CD4-positive, alpha-beta T cell (primary cell): ENCODE results near the gene RAB35. TPM values are rescaled to one million over a fixed set of nuclear protein-coding genes. Genes with fewer than 3 reads are reported as not detected.

Experiments
- ATAC-seq: fragments of 200-7000 bp; cut with Tn5 transposase; one replicate; pipeline ENCODE4 v1.10.0; 2022; ENCODE audit warnings: mild to moderate bottlenecking; ENCODE audit not compliant: poor library complexity
- CTCF ChIA-PET: fragments of 350-600 bp; sonication (Branson Sonifier 250); formaldehyde crosslinking; loops from one replicate; lab custom pipeline; 2021; ENCODE audit warnings: antibody characterized with exemption, inconsistent platforms; lab: Charles Lee
- POLR2A ChIA-PET: fragments of 350-600 bp; sonication (Branson Sonifier 250); formaldehyde crosslinking; loops from one replicate; lab custom pipeline; 2021; ENCODE audit warnings: antibody characterized with exemption, inconsistent platforms; lab: Charles Lee
- DNase-seq, 14 experiments: peaks; one replicate each; pipeline ENCODE4 v3.0.0-alpha.2; 2013 to 2020; ENCODE audit warnings: mixed read lengths in 2 of 14
- H3K27ac ChIP-seq, 2 donors: one replicate each; pipeline versions ENCODE4 v1.5.1 to v1.7.0; 2013; ENCODE audit warnings: low read length in 2 of 2, low read depth in 1 of 2, mild to moderate bottlenecking in 1 of 2
- H3K27me3 ChIP-seq, 2 experiments: 1 replicate in 1 of 2; 2 replicates in 1 of 2; pipeline versions ENCODE4 v1.6.1 to v1.7.0; 2013; ENCODE audit warnings: low read length in 2 of 2, control low read depth in 1 of 2, mild to moderate bottlenecking in 1 of 2, moderate library complexity in 1 of 2; ENCODE audit not compliant: insufficient read depth in 2 of 2, control insufficient read depth in 1 of 2
- H3K36me3 ChIP-seq: one replicate; pipeline ENCODE4 v1.6.1; 2013; ENCODE audit warnings: low read length, control low read depth; ENCODE audit not compliant: insufficient read depth
- H3K4me1 ChIP-seq: one replicate; pipeline ENCODE4 v1.6.1; 2013; ENCODE audit warnings: low read length, control low read depth; ENCODE audit not compliant: insufficient read depth
- H3K4me3 ChIP-seq: one replicate; pipeline ENCODE4 v1.5.1; 2013; ENCODE audit warnings: mild to moderate bottlenecking, low read length, moderate library complexity
- H3K9me3 ChIP-seq, 2 experiments: 1 replicate in 1 of 2; 2 replicates in 1 of 2; pipeline versions ENCODE4 v1.6.1 to v1.7.0; 2013; ENCODE audit warnings: low read length in 2 of 2, mild to moderate bottlenecking in 2 of 2, control low read depth in 1 of 2, moderate library complexity in 1 of 2; ENCODE audit not compliant: control insufficient read depth in 1 of 2, insufficient read depth in 1 of 2
- H3K27ac Mint-ChIP-seq: one replicate; pipeline ENCODE4 v1.8.0; 2020; ENCODE audit warnings: mixed read lengths
- H3K27me3 Mint-ChIP-seq: one replicate; pipeline ENCODE4 v1.8.0; 2021; ENCODE audit warnings: mixed read lengths
- H3K36me3 Mint-ChIP-seq: one replicate; pipeline ENCODE4 v1.8.0; 2021; ENCODE audit warnings: low read depth, mixed read lengths
- H3K4me1 Mint-ChIP-seq: one replicate; pipeline ENCODE4 v1.8.0; 2021; ENCODE audit warnings: low read depth, mixed read lengths
- H3K4me3 Mint-ChIP-seq: one replicate; pipeline ENCODE4 v1.8.0; 2020; ENCODE audit warnings: mild to moderate bottlenecking, mixed read lengths
- H3K9me3 Mint-ChIP-seq: one replicate; pipeline ENCODE4 v1.8.0; 2020; ENCODE audit warnings: mixed read lengths
- intact Hi-C, 2 experiments: fragments of 100-400 bp; cut with DNase I in 1 of 2; cut with micrococcal nuclease in 1 of 2; formaldehyde crosslinking; loops; one replicate each; pipeline versions ENCODE4 v1.15.1 to v1.9.0; 2023 to 2025; cut with DNase I, micrococcal nuclease
- total RNA-seq, 174 experiments: library from RNA in 2 of 174; stranded (reverse) in 2 of 174; gene quantifications; one replicate each; pipeline ENCODE4 v1.2.3 and lab custom pipeline; 2021 to 2026
- TF ChIP-seq, protein P1 (sequence below): fragments of 200-600 bp; IDR thresholded peaks from one replicate; pipeline ENCODE4 v1.8.0; 2022; ENCODE audit warnings: antibody characterized with exemption, mild to moderate bottlenecking

Gene RAB35
- total RNA-seq, 2 experiments from 2014 or later = 49.7 to 53.8 TPM

GRCh38 chr12:120115692-120116440, 687 bp downstream of the RAB35 start:
- Mint-ChIP-seq H3K36me3 (peaks cover 37% of the 10 kb centered on the region), H3K9me3 (no peaks in the 10 kb centered on the region), H3K4me3 (peak overlapping the region; percentile 99), H3K27ac (peak overlapping the region; percentile 84), H3K27me3 (no peaks in the 10 kb centered on the region), H3K4me1 (peaks cover 75% of the 10 kb centered on the region)
- Histone ChIP-seq H3K27ac (peak overlapping the region in 1 of 2 donors; percentile 56), H3K4me3 (peak overlapping the region; percentile 86), H3K27me3 (no peaks in the 10 kb centered on the region), H3K36me3 (peaks cover 6% of the 10 kb centered on the region), H3K9me3 (no peaks in the 10 kb centered on the region), H3K4me1 (peaks cover 61% of the 10 kb centered on the region)
- ATAC-seq (no peak), DNase-seq (peak in 2 of 14 experiments; percentile 41 to 57)
- TF ChIP-seq, protein P1, sequence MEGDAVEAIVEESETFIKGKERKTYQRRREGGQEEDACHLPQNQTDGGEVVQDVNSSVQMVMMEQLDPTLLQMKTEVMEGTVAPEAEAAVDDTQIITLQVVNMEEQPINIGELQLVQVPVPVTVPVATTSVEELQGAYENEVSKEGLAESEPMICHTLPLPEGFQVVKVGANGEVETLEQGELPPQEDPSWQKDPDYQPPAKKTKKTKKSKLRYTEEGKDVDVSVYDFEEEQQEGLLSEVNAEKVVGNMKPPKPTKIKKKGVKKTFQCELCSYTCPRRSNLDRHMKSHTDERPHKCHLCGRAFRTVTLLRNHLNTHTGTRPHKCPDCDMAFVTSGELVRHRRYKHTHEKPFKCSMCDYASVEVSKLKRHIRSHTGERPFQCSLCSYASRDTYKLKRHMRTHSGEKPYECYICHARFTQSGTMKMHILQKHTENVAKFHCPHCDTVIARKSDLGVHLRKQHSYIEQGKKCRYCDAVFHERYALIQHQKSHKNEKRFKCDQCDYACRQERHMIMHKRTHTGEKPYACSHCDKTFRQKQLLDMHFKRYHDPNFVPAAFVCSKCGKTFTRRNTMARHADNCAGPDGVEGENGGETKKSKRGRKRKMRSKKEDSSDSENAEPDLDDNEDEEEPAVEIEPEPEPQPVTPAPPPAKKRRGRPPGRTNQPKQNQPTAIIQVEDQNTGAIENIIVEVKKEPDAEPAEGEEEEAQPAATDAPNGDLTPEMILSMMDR = no peak
- intact Hi-C loops = loop anchor here (1.0 to 10.0 kb wide), 7 partner anchors 29 to 331 kb away; partner anchors contain the start of genes GATC (in 1 of the 2), GCN1 (in 1 of the 2), PXN (in 1 of the 2) and RPLP0 (in 1 of the 2)
- ChIA-PET POLR2A (interaction anchor here (0.8 to 4.9 kb wide), 6 partner anchors 13 to 176 kb away, joined by 4 to 51 read pairs (median 28); partner anchors contain the start of genes BICDL1, RNU4-1, RNU4-2 and RPLP0), CTCF (interaction anchor here (1.0 to 1.7 kb wide), 4 partner anchors 23 to 186 kb away, joined by 3 to 8 read pairs (median 4); partner anchors contain the start of gene BICDL1)

- TF ChIP-seq, protein P1 = no peak
- H3K4me3 ChIP-seq = peak overlapping the region; percentile 86
- Mint-ChIP-seq H3K36me3 (peaks cover 43% of the 10 kb centered on the region), H3K27ac (peak overlapping the region; percentile 84), H3K27me3 (no peaks in the 10 kb centered on the region), H3K4me1 (peaks cover 78% of the 10 kb centered on the region), H3K9me3 (no peaks in the 10 kb centered on the region), H3K4me3 (peak overlapping the region; percentile 99)
- no peaks in the 10 kb centered on the region for H3K9me3 ChIP-seq
- ATAC-seq = no peak
- H3K27ac ChIP-seq = no peak overlapping the region
- peaks cover 6% of the 10 kb centered on the region for H3K36me3 ChIP-seq
- H3K27me3 ChIP-seq = no peaks in the 10 kb centered on the region
- intact Hi-C loops = loop anchor here (5.0 to 10.0 kb wide), 4 partner anchors 77 to 332 kb away; partner anchors contain the start of genes GATC (in 1 of the 2), GCN1 (in 1 of the 2), PXN (in 1 of the 2) and RPLP0 (in 1 of the 2)
- POLR2A ChIA-PET = interaction anchor here (3.0 to 4.9 kb wide), 4 partner anchors 28 to 177 kb away, joined by 25 to 51 read pairs (median 35); partner anchors contain the start of genes BICDL1, RNU4-1, RNU4-2 and RPLP0
- CTCF ChIA-PET = interaction anchor here (1.7 kb wide), 1 partner anchor 28 kb away, joined by 6 read pairs; no protein-coding TSS in a partner anchor
- DNase-seq = no peak
- peaks cover 66% of the 10 kb centered on the region for H3K4me1 ChIP-seq
Observed at GRCh38 chr12:120115066-120115465, 1.5 kb downstream of the RAB35 start.
